NCI-H2171 (cell line): ENCODE data around the gene PHYHD1.

Experiments used
- DNase-seq: peaks from one replicate; lab custom pipeline; 2025; lab: John Stamatoyannopoulos, UW

PHYHD1 gene

GRCh38 chr9:128969491-128969890 is 48.7 kb downstream of the PHYHD1 start:
- DNase-seq: no peak

DNA sequence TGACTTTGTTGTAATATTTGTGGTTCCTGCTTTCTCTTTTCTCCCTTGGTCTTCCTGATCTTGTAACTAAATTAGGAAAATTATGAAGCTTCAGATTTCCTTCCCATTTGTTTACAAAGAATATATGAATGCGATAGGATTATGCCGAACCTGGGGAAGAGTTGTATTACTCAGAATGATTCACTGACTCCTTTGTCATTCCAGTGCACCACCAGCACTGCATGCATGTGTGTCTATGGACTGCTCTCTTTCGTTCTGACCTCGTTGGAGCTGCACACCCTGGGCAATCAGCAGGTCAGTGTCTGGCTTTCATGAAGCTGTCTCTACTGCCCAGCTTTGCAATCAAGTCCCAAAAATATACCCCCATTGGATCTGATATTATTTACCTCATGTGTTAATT is 52.2 kb downstream of the PHYHD1 start:
- DNase-seq: no peak

DNA sequence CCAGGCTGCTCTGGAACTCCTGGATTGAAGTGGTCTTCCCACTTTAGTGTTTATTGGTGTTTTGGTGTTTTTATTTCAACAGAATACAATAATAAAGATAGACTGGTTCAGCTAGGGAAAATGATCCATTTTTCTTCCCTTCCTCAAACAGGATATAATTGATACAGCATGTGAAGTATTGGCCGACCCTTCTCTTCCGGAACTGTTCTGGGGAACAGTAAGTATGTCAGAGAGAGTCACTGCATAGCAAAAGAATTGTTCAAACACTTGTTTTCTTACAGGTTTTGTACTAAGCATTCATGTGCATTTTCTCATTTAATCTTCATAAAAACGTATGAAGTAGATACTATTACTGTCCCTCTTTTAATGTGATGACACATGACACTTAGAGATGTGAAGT is 58.3 kb downstream of the PHYHD1 start:
- no peak for DNase-seq

DNA sequence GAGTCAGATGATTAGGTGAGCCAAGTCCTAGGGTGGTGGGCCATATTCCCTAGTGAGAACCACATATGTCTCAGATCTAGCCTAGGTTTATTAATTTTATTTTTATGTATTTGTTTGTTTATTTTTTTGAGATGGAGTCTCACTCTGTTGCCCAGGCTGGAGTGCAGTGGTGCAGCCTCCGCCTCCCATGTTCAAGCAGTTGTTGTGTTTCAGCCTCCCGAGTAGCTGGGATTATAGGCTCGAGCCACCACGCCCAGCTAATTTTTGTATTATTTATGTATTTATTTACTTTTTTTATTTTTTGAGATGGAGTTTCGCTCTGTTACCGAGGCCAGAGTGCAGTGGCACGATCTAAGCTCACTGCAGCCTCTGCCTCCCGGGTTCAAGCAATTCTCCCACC is 62.8 kb downstream of the PHYHD1 start:
- no peak for DNase-seq

DNA sequence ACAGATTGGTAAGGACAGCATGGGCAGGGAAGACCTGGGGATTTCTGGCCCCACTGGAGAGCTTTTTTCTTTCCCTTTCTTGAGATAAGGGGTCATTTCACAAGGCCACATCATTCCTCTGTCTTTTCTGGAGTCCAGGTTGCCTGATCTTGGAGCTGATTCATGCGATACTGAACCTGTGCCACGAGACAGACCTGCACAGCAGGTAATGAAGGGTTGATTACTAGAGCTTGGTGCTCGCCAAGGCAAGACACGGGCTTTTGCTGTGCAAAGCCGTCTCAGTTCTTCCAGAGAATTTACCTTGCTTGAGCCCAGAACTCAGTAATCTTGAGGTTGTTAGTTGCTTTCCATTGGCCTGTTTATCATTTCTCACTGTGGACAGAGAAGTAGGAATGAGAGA is 65.9 kb downstream of the PHYHD1 start:
- DNase-seq: no peak

GRCh38 chr9:128987805-128988204 is 67.0 kb downstream of the PHYHD1 start:
- no peak for DNase-seq
